GM23248 (cell line): ENCODE data around the gene PIP4K2C.

Source experiments
- EZH2 ChIP-seq: fragments of 200-600 bp; sonication (generic); IDR thresholded peaks from 2 replicates; pipeline ENCODE4 v1.6.1; 2018; ENCODE audit warnings: antibody characterized with exemption, mild to moderate bottlenecking; ENCODE audit not compliant: insufficient read depth, poor library complexity, severe bottlenecking
- EZH2phosphoT487 ChIP-seq: fragments of 200-600 bp; sonication (generic); IDR thresholded peaks from 2 replicates; pipeline ENCODE4 v1.6.1; 2018; ENCODE audit warnings: antibody characterized with exemption, moderate library complexity, mild to moderate bottlenecking, low read depth; ENCODE audit not compliant: insufficient read depth

DNA sequence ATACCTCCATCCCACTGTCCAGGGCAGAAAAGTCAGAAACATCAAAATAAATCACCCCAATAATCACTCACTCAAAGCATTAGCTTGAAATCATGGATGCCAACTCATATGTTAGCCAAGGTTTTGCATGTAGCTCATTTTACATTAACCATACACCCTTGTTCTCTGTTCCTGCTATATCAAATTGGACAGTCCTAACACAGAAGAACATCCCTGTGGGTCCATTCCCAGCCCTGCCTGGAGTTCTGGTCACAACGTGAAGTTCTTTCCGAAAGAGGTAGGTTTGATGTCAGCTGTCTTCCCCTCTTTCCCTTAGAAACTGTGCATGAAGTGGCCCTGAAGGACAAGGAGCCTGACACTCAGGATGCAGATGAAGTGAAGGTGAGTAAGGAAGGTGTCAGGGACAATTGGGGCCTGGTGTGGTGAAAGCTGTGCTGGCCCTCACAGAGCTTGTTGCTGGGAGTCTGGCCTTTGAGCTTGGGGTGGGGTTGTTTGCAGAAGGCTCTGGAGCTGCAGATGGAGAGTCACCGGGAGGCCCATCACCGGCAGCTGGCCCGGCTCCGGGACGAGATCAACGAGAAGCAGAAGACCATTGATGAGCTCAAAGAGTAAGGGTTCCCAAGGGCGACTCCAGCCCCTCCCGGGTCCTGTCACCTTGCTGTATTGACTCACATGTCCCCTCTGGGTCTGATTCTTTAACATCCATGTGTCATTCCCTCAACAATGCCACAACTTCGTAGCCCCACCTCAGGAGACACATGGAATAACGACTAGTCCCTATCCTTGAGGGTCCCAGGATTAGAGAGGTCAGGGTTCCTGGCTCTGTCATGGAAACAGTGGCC, 15.0 kb upstream of the PIP4K2C start:
- TF ChIP-seq EZH2 (no peak), EZH2phosphoT487 (no peak)
